GM21576 (cell line): ENCODE data around the gene TRIM63.

ENCODE experiments used
- ATAC-seq: cut with Tn5 transposase; IDR thresholded peaks from one replicate; pipeline ENCODE4 v1.9.1; 2021; ENCODE audit warnings: mild to moderate bottlenecking, moderate library complexity; ENCODE audit not compliant: unreplicated experiment

TRIM63 gene

GRCh38 chr1:26058052-26058595, 9.3 kb downstream of the TRIM63 start:
- ATAC-seq: no peak

DNA sequence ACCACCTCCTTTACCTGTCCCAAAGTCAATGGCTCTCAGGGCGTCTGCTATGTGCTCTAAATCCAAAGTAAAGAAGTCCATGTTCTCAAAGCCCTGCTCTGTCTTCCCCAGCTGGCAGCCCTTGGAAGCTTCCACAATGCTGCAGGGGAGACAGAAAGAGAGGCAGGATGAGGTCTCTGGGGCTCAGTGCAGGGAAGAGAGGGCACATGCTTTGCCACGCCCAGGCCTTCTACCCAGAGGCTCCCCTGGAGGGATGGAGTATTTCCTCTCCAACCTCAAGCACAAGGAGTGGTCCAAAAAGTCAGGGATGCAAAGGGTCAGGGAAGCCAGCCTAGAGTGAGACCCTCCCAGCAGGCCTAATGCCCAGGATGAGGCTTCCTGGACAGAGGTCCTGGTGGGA, 10.2 kb downstream of the TRIM63 start:
- ATAC-seq: no peak

GRCh38 chr1:26055041-26055440, 12.4 kb downstream of the TRIM63 start:
- ATAC-seq: no peak

GRCh38 chr1:26053718-26054560, 13.5 kb downstream of the TRIM63 start:
- no peak for ATAC-seq

GRCh38 chr1:26050248-26050640, 17.2 kb downstream of the TRIM63 start:
- no peak for ATAC-seq

DNA sequence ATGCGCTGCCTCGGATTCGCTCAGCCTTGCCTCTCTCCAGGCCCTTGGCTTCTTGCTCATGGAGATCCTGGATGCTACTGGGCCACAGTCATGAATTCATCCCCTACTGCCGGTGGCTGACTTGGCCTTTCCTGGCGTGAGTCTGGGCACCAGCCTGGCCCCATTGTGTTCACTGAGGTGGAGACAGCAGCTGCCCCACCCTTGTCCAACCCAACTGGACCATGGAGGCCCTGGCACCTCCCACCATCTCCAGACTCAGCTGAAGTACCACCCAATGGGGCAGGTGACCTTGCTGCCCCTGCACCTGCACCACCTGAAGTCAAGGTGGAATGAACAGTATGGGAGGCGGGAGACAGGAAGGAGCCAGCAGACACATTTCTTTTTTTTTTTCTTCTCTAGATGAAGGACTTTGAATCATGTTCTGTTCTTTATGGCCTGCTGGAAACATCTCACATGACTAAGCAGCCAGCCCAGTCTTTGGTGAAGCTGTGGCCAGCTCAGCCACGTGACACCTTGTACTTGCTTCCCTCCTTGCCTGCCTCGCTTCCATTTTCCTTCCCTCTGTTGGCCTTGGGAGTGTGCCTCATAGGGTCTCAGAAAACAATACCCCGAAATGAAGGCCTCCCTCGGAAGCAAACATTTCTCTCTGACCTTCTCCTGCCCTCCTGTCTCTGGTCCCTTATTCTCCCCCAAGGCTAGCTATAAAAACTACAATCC, 17.7 kb downstream of the TRIM63 start:
- no peak for ATAC-seq

- no peak for ATAC-seq
Observed at GRCh38 chr1:26047278-26047874, 20.1 kb downstream of the TRIM63 start.

DNA sequence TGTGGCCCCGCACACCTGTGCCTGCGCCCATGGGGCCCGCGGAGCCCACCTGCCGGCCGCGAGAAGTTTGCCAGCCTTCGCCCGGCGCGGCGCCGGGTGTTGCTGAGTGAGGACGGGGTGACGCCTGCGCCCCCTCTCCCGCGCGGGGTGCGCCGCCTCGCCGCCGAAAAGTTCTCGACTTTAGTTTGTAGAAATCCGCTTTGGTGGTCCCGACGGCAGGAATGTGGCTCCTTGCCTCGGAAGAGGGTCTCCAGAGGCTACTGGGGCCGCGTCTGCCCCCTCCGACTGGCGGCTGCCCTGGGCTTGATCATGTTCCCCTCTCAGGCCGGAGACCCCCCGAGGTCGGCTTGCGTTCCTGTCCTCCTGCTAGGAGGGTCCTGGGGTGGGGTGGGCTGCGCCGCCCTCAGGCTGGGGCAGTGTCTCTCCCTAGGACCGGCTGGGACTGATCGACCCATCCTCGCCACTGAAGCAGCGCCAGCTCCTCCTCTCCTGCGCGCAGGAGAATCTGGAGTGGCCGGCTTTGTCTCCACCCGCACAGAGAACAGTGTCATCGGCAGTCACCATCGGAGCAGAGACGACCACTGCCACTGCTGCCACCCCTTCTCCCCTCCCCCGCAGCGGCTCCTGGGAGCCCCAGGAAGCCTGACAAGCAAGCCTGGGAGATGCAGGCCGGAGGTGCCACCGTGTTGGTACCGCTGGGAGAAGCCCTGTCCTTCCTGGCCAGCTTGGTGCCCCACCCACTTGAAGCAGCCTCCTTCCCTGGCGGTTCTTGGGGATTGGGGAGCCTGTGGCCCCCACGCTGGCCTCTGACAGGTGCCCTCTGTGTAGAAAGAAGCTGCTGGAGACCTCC, 21.0 kb downstream of the TRIM63 start:
- ATAC-seq: no peak

GRCh38 chr1:26045722-26046245, 21.6 kb downstream of the TRIM63 start, which contains the start of gene SLC30A2:
Gene SLC30A2 (minus strand): TSS chr1:26046118. CDS start chr1:26045896, 222 bp downstream.
- no peak for ATAC-seq

GRCh38 chr1:26044971-26045721, 22.3 kb downstream of the TRIM63 start:
- no peak for ATAC-seq

DNA sequence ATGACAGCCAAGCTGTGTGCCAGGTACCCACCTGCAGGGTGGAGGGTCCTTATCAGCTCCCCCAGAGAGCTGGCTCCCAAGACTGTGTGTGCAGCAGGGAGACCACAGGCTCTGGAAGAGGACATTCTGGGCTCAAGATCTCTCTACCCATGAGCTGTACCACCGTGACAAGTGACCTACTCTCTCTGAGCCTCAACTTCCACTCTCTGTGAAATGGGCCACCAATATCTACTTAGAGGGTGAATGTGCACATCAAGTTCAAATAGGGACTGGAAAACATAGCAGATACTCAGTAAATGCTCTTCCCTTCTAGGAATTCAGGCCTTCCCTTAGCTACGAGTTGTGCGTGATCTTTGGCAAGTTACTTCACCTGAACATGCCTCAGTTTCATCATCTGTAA, 23.0 kb downstream of the TRIM63 start:
- no peak for ATAC-seq

DNA sequence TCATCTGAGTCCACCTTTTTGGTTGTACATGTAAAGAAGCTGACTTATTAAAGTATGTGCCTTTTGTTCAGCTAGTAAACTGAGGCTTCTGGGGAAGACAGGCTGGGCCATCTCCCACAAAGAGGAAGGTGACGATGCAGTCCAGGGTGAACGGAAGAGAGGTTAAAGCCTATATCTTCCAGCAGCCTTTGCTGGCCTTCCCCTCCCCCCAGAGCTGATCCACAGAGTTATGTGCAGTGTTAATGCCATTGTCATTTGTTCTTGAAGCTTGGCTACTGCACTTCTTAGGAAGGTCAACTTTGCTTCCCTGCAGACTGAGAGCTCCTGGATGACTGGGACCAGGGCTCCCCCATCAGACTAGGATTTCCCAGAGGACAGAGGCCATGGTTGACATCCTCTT, 23.7 kb downstream of the TRIM63 start:
- ATAC-seq: no peak

DNA sequence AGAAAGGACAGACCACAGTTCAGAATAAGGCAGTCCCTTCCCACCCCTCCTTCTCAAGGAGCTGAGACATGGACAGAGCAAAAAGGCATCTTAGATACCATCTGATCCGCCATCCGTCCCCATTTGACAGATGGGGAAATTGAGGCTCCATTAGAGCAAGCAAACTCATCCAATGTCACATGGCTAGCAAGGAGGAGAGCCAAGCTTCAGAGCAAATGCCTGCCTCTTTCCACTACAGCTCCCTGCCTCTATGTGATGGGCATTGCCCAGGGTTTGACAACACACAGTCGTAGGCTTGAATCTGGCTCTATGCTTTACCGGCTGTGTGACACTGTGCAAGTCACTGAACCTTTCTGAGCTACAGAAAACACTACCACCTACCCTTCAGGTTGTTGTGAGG, 25.5 kb downstream of the TRIM63 start:
- ATAC-seq: no peak

DNA sequence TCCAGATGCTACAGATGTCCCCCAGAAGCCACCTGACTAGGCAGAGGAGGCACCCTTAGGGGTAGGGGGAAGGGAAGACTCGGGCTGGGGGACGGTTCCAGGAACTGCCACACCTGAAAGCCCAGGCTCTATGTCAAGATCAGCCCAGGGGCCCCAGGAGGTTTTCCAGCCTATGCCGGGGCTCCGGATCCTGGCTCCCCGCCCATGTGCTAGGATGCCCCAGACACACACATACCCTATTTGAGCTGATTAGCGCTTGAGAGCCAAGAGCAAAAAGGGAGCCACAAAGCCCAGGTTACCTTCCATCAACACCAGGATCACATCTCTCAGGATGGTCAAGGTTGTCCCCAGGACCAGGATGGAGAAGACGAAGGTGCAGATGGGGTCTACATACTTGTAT, 26.0 kb downstream of the TRIM63 start:
- ATAC-seq: no peak

GRCh38 chr1:26038904-26039303, 28.5 kb downstream of the TRIM63 start:
- no peak for ATAC-seq

DNA sequence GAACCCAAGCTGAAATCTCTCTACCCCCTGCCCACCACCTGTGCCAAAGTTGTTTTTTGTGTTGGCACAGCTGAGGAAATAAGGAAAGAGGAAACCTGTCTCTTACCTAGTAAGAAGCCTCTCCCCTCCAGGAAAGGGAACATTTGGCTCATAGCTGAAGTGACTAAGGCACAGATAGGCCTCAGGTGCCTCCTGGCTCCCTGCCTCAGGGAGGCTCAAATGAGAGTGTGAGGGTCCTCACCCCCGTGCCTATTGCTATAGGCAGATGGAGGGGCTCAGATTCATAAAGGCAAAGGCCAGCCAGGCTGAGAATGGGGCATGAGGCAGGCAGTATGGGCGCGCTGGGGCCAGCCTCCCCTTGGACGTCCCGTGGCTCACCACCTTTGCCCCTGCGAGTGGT, 29.0 kb downstream of the TRIM63 start:
- ATAC-seq: no peak

DNA sequence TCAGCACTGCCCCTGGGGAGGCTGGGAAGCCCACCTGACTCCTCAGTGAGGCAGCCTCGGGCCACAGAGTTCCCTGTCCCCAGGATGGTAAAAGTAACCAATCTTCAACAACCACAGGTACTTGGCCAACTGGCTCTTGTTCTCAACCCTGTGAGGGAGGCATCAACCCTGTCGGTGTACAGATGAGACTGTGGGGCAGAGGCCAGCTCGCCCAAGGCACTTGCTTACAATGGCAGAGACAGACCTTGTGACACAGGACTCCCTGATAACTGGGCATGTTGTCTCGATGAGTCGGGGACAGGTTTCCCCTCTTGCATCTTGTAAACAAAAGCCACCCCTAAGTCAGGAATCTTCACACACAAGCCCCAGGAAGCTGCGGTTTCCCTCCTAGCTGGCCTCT, 29.5 kb downstream of the TRIM63 start:
- no peak for ATAC-seq

DNA sequence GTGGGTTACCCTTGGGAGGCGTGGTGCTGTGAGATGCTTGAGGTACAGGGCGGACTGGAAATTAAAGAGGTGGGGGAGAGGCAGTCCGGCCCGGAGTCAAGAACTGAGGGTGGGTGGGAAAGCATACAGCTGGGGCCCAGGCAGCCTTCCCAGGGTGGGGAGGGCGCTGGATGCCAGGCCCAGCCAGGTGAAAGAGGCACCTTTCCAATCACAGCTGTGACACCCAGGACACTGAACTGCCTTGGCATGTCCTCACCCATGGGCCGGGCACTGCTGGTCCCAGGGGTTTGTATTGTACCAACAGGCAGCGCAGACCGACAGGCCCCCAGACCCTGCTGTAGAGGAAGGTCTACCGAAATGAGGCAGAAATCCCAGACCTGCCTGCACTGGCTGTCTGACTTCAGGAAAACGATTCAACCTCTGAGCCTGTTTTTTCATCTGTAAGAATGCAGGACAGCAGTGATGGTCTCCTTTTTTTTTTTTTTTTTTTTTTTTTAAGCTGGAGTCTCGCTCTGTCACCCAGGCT, 30.6 kb downstream of the TRIM63 start:
- ATAC-seq: no peak

DNA sequence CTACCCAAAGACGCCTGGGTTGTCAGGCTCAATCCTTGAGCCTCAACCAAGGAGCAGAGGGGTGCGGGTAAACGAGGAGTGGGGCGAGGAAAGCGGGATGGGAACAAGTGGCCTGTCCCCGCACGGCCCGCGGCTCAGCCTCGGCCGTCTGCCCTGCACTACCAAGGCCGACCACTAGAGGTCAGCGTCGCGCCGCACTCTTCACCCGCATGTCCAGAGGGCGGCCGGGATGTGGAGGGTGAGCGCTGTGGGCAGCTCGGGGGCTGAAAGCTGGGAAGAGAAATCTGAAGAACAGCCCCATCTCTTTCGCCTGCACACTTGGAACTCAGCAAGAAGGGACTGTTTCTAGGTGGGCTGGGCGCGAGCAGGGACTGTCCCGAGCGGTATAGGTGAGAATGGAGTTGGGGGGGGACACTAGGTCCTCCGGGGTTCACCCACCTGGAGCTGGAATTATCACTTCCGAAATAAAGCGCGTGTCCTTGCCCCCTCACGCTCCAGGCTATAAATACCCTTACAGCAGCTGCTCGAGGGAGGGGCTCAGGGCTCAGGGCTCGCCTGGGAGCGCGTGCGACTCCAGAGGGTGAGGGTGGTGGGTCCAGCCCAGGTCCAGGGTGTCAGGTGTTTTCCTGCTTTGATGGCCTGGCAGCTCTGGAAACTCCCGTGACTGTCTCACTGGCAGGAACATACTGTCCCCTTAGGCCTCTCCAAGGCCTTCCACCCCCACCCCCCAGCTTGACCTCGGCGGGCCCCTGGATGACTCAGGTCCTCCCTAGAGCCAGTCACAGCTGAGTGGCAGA, 31.3 kb downstream of the TRIM63 start:
- peak; percentile 59 for ATAC-seq
